H9 (cell line): ENCODE data around the gene DNER. TPM values are rescaled to one million over a fixed set of nuclear protein-coding genes. Genes with fewer than 3 reads are reported as not detected.
A peak's percentile ranks its signal among the peaks of the same experiment; 100 is the strongest.

ENCODE experiments used
- DNase-seq: peaks from one replicate; pipeline ENCODE4 v3.0.0-alpha.2; 2017
- H2AFZ ChIP-seq: one replicate; pipeline ENCODE4 v1.6.1; 2013; ENCODE audit warnings: mild to moderate bottlenecking, low read length, control low read depth, moderate library complexity
- H2AK5ac ChIP-seq: 2 replicates; pipeline ENCODE4 v1.6.1; 2013; ENCODE audit warnings: low read length, control low read depth, mixed read lengths; ENCODE audit not compliant: insufficient read length
- H2BK120ac ChIP-seq: one replicate; pipeline ENCODE4 v1.6.1; 2013; ENCODE audit warnings: low read depth, mild to moderate bottlenecking, low read length, control low read depth, inconsistent platforms; ENCODE audit not compliant: poor library complexity, severe bottlenecking
- H2BK12ac ChIP-seq: 2 replicates; pipeline ENCODE4 v1.6.1; 2013; ENCODE audit warnings: low read length, control low read depth, mixed read lengths, low read depth; ENCODE audit not compliant: insufficient read length
- H2BK15ac ChIP-seq: 2 replicates; pipeline ENCODE4 v1.6.1; 2013; ENCODE audit warnings: low read depth, low read length, control low read depth
- H2BK20ac ChIP-seq: one replicate; pipeline ENCODE4 v1.6.1; 2013; ENCODE audit warnings: low read depth, mild to moderate bottlenecking, low read length, control low read depth, inconsistent platforms; ENCODE audit not compliant: poor library complexity, severe bottlenecking
- H2BK5ac ChIP-seq: 2 replicates; pipeline ENCODE4 v1.6.1; 2013; ENCODE audit warnings: low read length, control low read depth, mixed read lengths; ENCODE audit not compliant: insufficient read length
- H3K14ac ChIP-seq: 2 replicates; pipeline ENCODE4 v1.6.1; 2013; ENCODE audit warnings: low read length, control low read depth; ENCODE audit not compliant: insufficient read depth
- H3K18ac ChIP-seq: 2 replicates; pipeline ENCODE4 v1.6.1; 2013; ENCODE audit warnings: low read depth, mild to moderate bottlenecking, mixed read lengths, low read length, control low read depth; ENCODE audit not compliant: insufficient read length
- H3K23ac ChIP-seq: 2 replicates; pipeline ENCODE4 v1.6.1; 2013; ENCODE audit warnings: low read length, control low read depth, mixed read lengths, low read depth; ENCODE audit not compliant: insufficient read length
- H3K23me2 ChIP-seq: 2 replicates; pipeline ENCODE4 v1.6.1; 2013; ENCODE audit warnings: low read depth, mild to moderate bottlenecking, mixed read lengths, low read length, control low read depth; ENCODE audit not compliant: insufficient read length, poor library complexity, severe bottlenecking
- H3K27ac ChIP-seq: 2 replicates; pipeline ENCODE4 v1.5.1; 2013; ENCODE audit warnings: low read length, control low read depth, mixed read lengths, low read depth; ENCODE audit not compliant: insufficient read length
- H3K27me3 ChIP-seq: 2 replicates; pipeline ENCODE4 v1.6.1; 2013; ENCODE audit warnings: low read length, control low read depth, inconsistent platforms; ENCODE audit not compliant: insufficient read depth
- H3K4ac ChIP-seq: 2 replicates; pipeline ENCODE4 v1.6.1; 2013; ENCODE audit warnings: low read depth, mild to moderate bottlenecking, control low read depth, inconsistent platforms, low read length, moderate library complexity
- H3K4me1 ChIP-seq: 2 replicates; pipeline ENCODE4 v1.6.1; 2013; ENCODE audit warnings: low read length, control low read depth, inconsistent platforms; ENCODE audit not compliant: insufficient read depth
- H3K4me2 ChIP-seq: 2 replicates; pipeline ENCODE4 v1.6.1; 2013; ENCODE audit warnings: low read length, control low read depth, mixed read lengths; ENCODE audit not compliant: insufficient read length, insufficient read depth
- H3K56ac ChIP-seq: 2 replicates; pipeline ENCODE4 v1.6.1; 2013; ENCODE audit warnings: low read depth, mild to moderate bottlenecking, mixed read lengths, low read length, control low read depth; ENCODE audit not compliant: insufficient read length
- H3K79me1 ChIP-seq: 2 replicates; pipeline ENCODE4 v1.6.1; 2013; ENCODE audit warnings: low read depth, mild to moderate bottlenecking, moderate library complexity, low read length, control low read depth, inconsistent platforms; ENCODE audit not compliant: insufficient read depth, poor library complexity, severe bottlenecking
- H3K79me2 ChIP-seq: 2 replicates; pipeline ENCODE4 v1.6.1; 2013; ENCODE audit warnings: low read length, control low read depth, inconsistent platforms; ENCODE audit not compliant: insufficient read depth
- H3K9ac ChIP-seq: 2 replicates; pipeline ENCODE4 v1.6.1; 2013; ENCODE audit warnings: low read length, control low read depth, mixed read lengths; ENCODE audit not compliant: insufficient read length; ENCODE audit errors: extremely low read depth
- H3K9me3 ChIP-seq: one replicate; pipeline ENCODE4 v1.6.1; 2013; ENCODE audit warnings: low read depth, low read length, inconsistent platforms; ENCODE audit not compliant: control insufficient read depth
- H3T11ph ChIP-seq: one replicate; pipeline ENCODE4 v1.6.1; 2013; ENCODE audit warnings: mild to moderate bottlenecking, low read length, control low read depth, inconsistent platforms
- H4K20me1 ChIP-seq: one replicate; pipeline ENCODE4 v1.6.1; 2013; ENCODE audit not compliant: control insufficient read depth, insufficient read length, insufficient read depth
- H4K5ac ChIP-seq: 2 replicates; pipeline ENCODE4 v1.6.1; 2013; ENCODE audit warnings: low read depth, mild to moderate bottlenecking, mixed read lengths, low read length, control low read depth; ENCODE audit not compliant: insufficient read length
- H4K8ac ChIP-seq: replicated peaks from 2 replicates; pipeline ENCODE4 v1.6.1; 2013; ENCODE audit warnings: low read length, control low read depth, mixed read lengths, low read depth; ENCODE audit not compliant: insufficient read length
- H4K91ac ChIP-seq: 2 replicates; pipeline ENCODE4 v1.6.1; 2013; ENCODE audit warnings: low read depth, mild to moderate bottlenecking, moderate library complexity, mixed read lengths, low read length, control low read depth; ENCODE audit not compliant: insufficient read length
- H3K27ac Mint-ChIP-seq, 3 experiments: 2 replicates in 2 of 3; 3 replicates in 1 of 3; pipeline ENCODE4 v1.8.0; 2020 to 2021; ENCODE audit warnings: mixed read lengths in 3 of 3, mild to moderate bottlenecking in 1 of 3, moderate library complexity in 1 of 3
- H3K27me3 Mint-ChIP-seq: 2 replicates; pipeline ENCODE4 v1.8.0; 2021; ENCODE audit warnings: low read depth, mild to moderate bottlenecking, moderate library complexity, mixed read lengths
- H3K36me3 Mint-ChIP-seq, 3 experiments: 2 replicates in 2 of 3; 3 replicates in 1 of 3; pipeline ENCODE4 v1.8.0; 2020 to 2021; ENCODE audit warnings: low read depth in 3 of 3, mixed read lengths in 3 of 3; ENCODE audit not compliant: insufficient read depth in 1 of 3
- H3K4me1 Mint-ChIP-seq, 2 experiments: 2 replicates each; pipeline ENCODE4 v1.8.0; 2020; ENCODE audit warnings: mixed read lengths in 2 of 2
- H3K4me3 Mint-ChIP-seq, 2 experiments: 2 replicates in 1 of 2; 3 replicates in 1 of 2; pipeline ENCODE4 v1.8.0; 2020 to 2021; ENCODE audit warnings: mild to moderate bottlenecking in 2 of 2, mixed read lengths in 2 of 2, moderate library complexity in 1 of 2
- H3K9me3 Mint-ChIP-seq, 2 experiments: 2 replicates in 1 of 2; 3 replicates in 1 of 2; pipeline ENCODE4 v1.8.0; 2020; ENCODE audit warnings: mild to moderate bottlenecking in 2 of 2, mixed read lengths in 2 of 2, moderate library complexity in 1 of 2
- WGBS: extraction: QIAGEN DNeasy Blood & Tissue Kit; methylation state at CpG from one replicate; pipeline ENCODE4 v1.1.7; 2013; ENCODE audit warnings: missing lambda C conversion rate, low lambda C conversion rate, mixed read lengths; ENCODE audit not compliant: insufficient read length; ENCODE audit errors: extremely low coverage; 5-methylcytosine and 5-hydroxymethylcytosine counted together
- long read RNA-seq: library from polyadenylated mRNA; unstranded; transcript quantifications from one replicate; pipeline ENCODE4 v2.0.0, GENCODE V29; 2020
- total RNA-seq: library from RNA; stranded (reverse); gene quantifications from 2 replicates; pipeline ENCODE4 v1.2.1, GENCODE V29; 2021
- TF ChIP-seq, protein P1 (sequence below): fragments of 200-600 bp; sonication (generic); conservative IDR thresholded peaks from 3 replicates; pipeline ENCODE4 v1.8.0; 2021; ENCODE audit warnings: antibody characterized with exemption, mild to moderate bottlenecking

DNER gene, protein sequence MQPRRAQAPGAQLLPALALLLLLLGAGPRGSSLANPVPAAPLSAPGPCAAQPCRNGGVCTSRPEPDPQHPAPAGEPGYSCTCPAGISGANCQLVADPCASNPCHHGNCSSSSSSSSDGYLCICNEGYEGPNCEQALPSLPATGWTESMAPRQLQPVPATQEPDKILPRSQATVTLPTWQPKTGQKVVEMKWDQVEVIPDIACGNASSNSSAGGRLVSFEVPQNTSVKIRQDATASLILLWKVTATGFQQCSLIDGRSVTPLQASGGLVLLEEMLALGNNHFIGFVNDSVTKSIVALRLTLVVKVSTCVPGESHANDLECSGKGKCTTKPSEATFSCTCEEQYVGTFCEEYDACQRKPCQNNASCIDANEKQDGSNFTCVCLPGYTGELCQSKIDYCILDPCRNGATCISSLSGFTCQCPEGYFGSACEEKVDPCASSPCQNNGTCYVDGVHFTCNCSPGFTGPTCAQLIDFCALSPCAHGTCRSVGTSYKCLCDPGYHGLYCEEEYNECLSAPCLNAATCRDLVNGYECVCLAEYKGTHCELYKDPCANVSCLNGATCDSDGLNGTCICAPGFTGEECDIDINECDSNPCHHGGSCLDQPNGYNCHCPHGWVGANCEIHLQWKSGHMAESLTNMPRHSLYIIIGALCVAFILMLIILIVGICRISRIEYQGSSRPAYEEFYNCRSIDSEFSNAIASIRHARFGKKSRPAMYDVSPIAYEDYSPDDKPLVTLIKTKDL
- total RNA-seq = 1.0 and 1.1 TPM in 2 replicates
- long read RNA-seq = 0 reads

- Histone ChIP-seq H2AFZ (no peak within 1 kb of the TSS), H2BK120ac (no peak within 1 kb of the TSS), H2BK5ac (no peak within 1 kb of the TSS), H4K5ac (no peak within 1 kb of the TSS), H4K91ac (no peak within 1 kb of the TSS), H3K9me3 (no peaks in the 10 kb centered on the region), H3K79me2 (no peaks in the 10 kb centered on the region), H3K4ac (no peak within 1 kb of the TSS), H3K27me3 (peaks cover 8% of the 10 kb centered on the region; the same call in 1 of the 2 replicates), H4K8ac (no peak within 1 kb of the TSS), H2BK12ac (peak within 1 kb of the TSS; percentile 57), H3K27ac (no peak within 1 kb of the TSS), H3K23me2 (peaks cover 18% of the 10 kb centered on the region), H4K20me1 (no peaks in the 10 kb centered on the region), H3K9ac (no peak within 1 kb of the TSS), H3K14ac (peak within 1 kb of the TSS; percentile 45; the same call in 1 of the 2 replicates), H3K4me1 (0 out of 2 replicates have a peak, but pooled peaks cover 2% of the 10 kb centered on the region), H2AK5ac (no peak within 1 kb of the TSS), H3K4me2 (peak within 1 kb of the TSS; percentile 97), H2BK20ac (no peak within 1 kb of the TSS), H3K56ac (no peak within 1 kb of the TSS), H3T11ph (no peak within 1 kb of the TSS), H2BK15ac (no peak within 1 kb of the TSS; the same call in 1 of the 2 replicates), H3K18ac (peak within 1 kb of the TSS; percentile 75), H3K23ac (no peak within 1 kb of the TSS), H3K79me1 (no peaks in the 10 kb centered on the region)
- no peaks in the 10 kb centered on the region; a peak in 2 of 7 replicates for H3K36me3 Mint-ChIP-seq
- no peak within 1 kb of the TSS for H3K27ac Mint-ChIP-seq
- no CpG with 5 or more reads among the region's 84 CpGs for WGBS
- H3K27me3 Mint-ChIP-seq = peaks cover 74% of the 10 kb centered on the region
- H3K9me3 Mint-ChIP-seq = peaks cover 3 to 4% of the 10 kb centered on the region in 2 experiments; a peak in 2 of 5 replicates
- H3K4me1 Mint-ChIP-seq = peaks cover 14 to 17% of the 10 kb centered on the region in 2 experiments
- DNase-seq = peak; percentile 70
- TF ChIP-seq, protein P1, sequence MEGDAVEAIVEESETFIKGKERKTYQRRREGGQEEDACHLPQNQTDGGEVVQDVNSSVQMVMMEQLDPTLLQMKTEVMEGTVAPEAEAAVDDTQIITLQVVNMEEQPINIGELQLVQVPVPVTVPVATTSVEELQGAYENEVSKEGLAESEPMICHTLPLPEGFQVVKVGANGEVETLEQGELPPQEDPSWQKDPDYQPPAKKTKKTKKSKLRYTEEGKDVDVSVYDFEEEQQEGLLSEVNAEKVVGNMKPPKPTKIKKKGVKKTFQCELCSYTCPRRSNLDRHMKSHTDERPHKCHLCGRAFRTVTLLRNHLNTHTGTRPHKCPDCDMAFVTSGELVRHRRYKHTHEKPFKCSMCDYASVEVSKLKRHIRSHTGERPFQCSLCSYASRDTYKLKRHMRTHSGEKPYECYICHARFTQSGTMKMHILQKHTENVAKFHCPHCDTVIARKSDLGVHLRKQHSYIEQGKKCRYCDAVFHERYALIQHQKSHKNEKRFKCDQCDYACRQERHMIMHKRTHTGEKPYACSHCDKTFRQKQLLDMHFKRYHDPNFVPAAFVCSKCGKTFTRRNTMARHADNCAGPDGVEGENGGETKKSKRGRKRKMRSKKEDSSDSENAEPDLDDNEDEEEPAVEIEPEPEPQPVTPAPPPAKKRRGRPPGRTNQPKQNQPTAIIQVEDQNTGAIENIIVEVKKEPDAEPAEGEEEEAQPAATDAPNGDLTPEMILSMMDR = no peak; the same call in 2 of the 3 replicates
- H3K4me3 Mint-ChIP-seq = peak within 1 kb of the TSS; percentile 64 to 86
Measured at GRCh38 chr2:229714080-229714735, at the start of gene DNER. DNER (minus strand) TSS chr2:229714555; CDS start chr2:229714423, 132 bp downstream.
